ENCODE data around the gene B9D1.

B9D1 gene

DNA sequence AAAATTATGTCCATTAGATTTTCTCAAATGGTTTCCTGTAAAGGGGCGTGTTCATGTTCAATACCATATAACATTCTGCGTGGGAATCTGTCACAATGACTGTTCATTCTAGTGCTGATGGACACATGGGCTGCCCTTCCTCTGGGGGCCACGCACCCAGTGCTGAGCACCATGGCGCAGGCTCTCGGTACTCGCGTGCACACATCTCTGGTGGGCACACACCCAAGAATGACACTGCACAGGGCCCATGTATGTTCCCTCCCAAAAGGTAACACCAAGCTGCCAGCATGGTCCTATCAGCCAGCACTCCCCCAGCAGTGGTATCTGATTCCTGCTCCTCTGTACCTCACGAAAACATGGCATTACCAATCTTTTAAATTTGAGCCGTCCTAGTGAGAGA lies 13.7 kb downstream of the B9D1 start:
- H3K27me3 Mint-ChIP-seq (ENCODE audit: low read depth): no peaks in the 10 kb centered on the region
- H3K4me3 Mint-ChIP-seq: no peak overlapping the region
- TF ChIP-seq, protein P1, sequence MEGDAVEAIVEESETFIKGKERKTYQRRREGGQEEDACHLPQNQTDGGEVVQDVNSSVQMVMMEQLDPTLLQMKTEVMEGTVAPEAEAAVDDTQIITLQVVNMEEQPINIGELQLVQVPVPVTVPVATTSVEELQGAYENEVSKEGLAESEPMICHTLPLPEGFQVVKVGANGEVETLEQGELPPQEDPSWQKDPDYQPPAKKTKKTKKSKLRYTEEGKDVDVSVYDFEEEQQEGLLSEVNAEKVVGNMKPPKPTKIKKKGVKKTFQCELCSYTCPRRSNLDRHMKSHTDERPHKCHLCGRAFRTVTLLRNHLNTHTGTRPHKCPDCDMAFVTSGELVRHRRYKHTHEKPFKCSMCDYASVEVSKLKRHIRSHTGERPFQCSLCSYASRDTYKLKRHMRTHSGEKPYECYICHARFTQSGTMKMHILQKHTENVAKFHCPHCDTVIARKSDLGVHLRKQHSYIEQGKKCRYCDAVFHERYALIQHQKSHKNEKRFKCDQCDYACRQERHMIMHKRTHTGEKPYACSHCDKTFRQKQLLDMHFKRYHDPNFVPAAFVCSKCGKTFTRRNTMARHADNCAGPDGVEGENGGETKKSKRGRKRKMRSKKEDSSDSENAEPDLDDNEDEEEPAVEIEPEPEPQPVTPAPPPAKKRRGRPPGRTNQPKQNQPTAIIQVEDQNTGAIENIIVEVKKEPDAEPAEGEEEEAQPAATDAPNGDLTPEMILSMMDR (IDR thresholded peaks at IDR 0.05; ENCODE audit: unreplicated experiment in 3 of 3): no peak
- peaks cover 11% of the 10 kb centered on the region for H3K4me1 Mint-ChIP-seq
- H3K36me3 Mint-ChIP-seq (ENCODE audit: low read depth): peaks cover under 1% of the 10 kb centered on the region
- H3K27ac Mint-ChIP-seq: no peak overlapping the region
- no peaks in the 10 kb centered on the region for H3K9me3 Mint-ChIP-seq

DNA sequence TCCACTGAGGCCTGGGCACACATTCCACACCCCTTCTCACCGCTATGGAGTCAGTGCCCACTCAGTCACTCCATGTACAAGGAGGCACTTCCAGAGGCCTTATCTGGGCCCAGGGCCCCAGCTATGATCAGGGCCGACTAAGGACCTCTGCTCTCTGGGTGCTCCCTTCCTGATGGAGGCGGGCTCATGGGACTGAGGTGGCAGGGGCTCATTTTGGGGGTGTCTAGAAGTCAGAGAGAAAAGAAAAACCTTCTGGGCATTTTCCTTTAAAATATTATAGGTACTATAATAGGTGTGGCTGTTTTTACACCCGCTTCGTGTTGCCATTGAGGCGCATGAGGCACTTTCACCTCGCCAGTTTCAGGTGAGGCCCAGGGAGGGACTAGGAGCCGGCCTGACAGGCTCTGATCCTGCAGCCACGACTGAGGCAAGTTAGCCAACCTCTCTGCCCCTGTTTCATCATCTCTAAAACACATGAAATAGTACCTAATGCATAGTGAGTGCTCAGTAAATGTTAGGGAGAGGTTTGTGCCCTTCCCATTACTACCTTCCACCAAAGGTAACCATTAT lies 14.4 kb downstream of the B9D1 start:
- peaks cover 9% of the 10 kb centered on the region for H3K4me1 Mint-ChIP-seq
- H3K9me3 Mint-ChIP-seq: no peaks in the 10 kb centered on the region

DNA sequence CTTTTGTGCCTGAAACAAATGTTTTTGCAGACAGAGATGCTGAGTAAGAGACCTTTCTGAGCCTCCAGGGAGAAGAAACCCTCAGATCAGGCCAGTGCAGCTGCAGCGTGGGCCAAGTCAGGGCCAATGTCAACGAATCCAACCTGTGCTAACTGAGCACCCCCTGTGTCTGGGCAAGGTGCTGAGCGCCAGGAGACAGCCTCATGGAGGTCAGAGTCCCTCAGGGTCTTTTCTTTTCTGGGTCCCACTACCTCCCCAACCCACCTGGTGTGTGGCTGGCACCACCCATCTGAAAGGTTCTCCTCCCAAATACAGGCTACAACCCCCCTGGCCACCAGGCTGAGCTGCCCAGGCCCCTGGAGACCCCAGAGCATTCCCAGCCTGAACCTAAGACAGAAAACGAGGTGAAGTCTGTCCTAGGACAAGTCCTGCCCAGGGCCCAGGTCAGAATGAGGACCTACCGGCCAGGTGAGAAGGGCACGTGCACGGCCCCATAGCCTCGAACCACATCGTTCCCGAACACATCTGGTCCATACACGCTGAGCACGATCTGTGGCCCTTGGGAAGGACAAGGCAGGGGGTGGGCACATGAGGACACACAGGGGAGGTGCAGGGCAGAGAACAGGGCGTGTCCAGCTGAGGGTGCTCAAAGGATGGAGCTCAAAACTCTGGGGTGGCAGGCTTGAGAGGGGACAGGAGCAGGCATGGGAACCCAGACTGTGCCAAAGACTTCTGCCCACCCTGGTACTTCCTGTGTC lies 15.0 kb downstream of the B9D1 start:
- no peak overlapping the region for H3K4me3 Mint-ChIP-seq
- TF ChIP-seq, protein P1 (IDR thresholded peaks at IDR 0.05; ENCODE audit: unreplicated experiment in 3 of 3): no peak
- H3K36me3 Mint-ChIP-seq (ENCODE audit: low read depth): no peaks in the 10 kb centered on the region
- H3K27ac Mint-ChIP-seq: peak overlapping the region; percentile 80 to 90 (median 86)
- no peaks in the 10 kb centered on the region for H3K9me3 Mint-ChIP-seq
- no peaks in the 10 kb centered on the region for H3K27me3 Mint-ChIP-seq (ENCODE audit: low read depth)
- peaks cover 9% of the 10 kb centered on the region for H3K4me1 Mint-ChIP-seq

More for the DNA sequence above, 14.4 kb downstream of the B9D1 start:
- Mint-ChIP-seq H3K4me3 (no peak overlapping the region), H3K36me3 (ENCODE audit: low read depth) (no peaks in the 10 kb centered on the region), H3K27ac (peak overlapping the region in 1 of 3 experiments; percentile 48), H3K27me3 (ENCODE audit: low read depth) (no peaks in the 10 kb centered on the region)
- TF ChIP-seq, protein P1 (IDR thresholded peaks at IDR 0.05; ENCODE audit: unreplicated experiment in 3 of 3): no peak

DNA sequence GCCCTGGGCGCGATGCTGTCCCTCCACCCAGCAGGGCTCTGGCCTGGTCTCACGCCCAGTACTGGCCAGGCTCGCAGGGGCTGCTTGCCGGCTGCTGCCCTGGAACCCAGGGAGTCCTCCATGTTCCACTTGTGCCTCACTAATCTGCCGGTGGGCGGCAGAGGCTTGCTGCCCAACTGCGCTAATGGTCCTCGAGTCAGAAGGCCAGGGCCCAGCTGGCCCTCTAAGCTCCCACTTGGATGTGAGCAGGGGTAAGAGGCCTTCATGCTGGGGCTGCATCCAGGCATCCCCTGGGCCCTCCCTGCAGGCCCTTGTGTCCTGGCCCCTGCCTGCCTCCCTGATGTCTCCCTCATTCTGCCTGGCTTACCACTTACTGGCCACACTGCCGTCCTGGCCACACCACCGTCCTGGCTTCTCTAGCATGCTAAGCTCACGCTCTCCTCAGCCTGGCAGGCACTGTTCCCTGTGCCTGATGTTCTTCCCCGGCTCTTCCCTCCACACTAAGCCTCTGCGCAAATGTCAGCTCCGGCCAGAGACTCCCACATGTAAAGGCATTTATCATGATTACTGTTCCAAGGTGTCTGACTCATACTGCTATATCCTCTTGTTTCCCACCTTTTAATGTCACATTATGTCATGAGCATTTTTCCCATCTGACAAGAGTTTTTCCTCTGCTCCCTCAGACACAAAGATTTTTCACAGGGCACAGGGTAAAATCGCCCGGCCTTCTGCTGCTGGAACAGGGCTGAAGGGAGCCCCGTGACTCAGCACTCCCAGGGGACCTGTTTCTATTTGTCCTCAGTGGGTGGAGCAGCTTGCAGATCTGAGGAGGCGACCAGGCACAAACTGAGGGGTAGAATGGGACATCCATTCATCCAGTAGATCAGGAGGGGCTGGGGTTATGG lies 15.9 kb downstream of the B9D1 start:
- H3K4me3 Mint-ChIP-seq: peak overlapping the region; percentile 13 to 27 (median 16)
- H3K9me3 Mint-ChIP-seq: no peaks in the 10 kb centered on the region

DNA sequence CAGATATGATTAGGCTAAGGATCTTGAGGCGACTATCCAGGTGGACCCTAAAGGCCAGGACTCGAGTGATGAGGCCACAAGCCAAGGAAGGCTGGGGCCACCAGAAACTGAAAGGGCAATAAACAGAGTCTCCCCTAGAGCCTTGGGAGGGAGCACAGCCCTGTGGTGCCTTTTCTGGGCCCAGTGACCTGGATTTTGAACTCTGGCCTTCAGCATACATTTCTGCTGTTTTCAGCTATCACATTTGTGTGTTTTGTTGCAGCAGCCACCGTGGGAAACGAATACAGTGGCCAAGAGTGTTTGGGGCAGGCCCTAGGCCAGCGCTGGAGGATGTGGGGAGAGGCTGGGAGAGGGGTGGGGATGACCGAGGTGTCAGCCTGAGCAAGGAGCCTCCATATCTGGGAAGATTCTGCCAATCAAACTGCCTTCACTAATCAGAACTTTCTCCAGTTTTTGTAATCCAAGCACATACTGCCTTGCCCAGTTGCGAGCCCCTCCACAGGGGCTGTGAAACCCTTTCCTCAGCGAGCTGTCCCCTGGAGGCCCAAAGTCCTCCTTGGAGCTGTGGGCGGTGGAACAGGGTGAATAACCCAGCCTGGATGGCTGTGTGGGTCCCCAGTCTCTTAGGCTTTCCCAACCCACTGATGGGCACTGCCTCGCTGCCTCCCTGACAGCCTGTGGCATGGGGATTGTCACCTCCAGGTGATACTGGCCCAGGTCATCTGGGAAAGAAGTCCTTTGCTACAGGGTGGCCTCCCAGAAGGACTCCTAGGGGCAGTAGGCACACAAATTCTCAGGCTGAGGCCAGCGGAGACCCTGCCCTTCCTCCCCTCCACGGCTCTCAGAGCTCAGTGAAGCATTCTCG lies 16.8 kb downstream of the B9D1 start:
- Mint-ChIP-seq H3K4me3 (no peak overlapping the region), H3K4me1 (peaks cover 26% of the 10 kb centered on the region), H3K9me3 (no peaks in the 10 kb centered on the region), H3K27me3 (ENCODE audit: low read depth) (no peaks in the 10 kb centered on the region), H3K27ac (no peak overlapping the region), H3K36me3 (ENCODE audit: low read depth) (no peaks in the 10 kb centered on the region)
- TF ChIP-seq, protein P1 (IDR thresholded peaks at IDR 0.05; ENCODE audit: unreplicated experiment in 3 of 3): no peak

More for the DNA sequence above, 15.9 kb downstream of the B9D1 start:
- H3K27ac Mint-ChIP-seq: peak overlapping the region; percentile 80 to 90 (median 86)
- H3K4me1 Mint-ChIP-seq: peaks cover 17% of the 10 kb centered on the region
- no peaks in the 10 kb centered on the region for H3K36me3 Mint-ChIP-seq (ENCODE audit: low read depth)
- H3K27me3 Mint-ChIP-seq (ENCODE audit: low read depth): no peaks in the 10 kb centered on the region
- TF ChIP-seq, protein P1 (IDR thresholded peaks at IDR 0.05; ENCODE audit: unreplicated experiment in 3 of 3): no peak

Measured in nephron (organoid).